Thyroid gland (tissue), 4 donors: ENCODE data around the gene FAM193A. TPM values are rescaled to one million over a fixed set of nuclear protein-coding genes. Genes with fewer than 3 reads are reported as not detected.
A peak's percentile ranks its signal among the peaks of the same experiment; 100 is the strongest.

Source experiments
- DNase-seq, 2 donors: peaks; one replicate each; pipeline ENCODE4 v3.0.0-alpha.2; 2019
- H3K27ac ChIP-seq, 3 donors: fragments of 200-600 bp; sonication (generic); 1 replicate in 2 of 3; 2 replicates in 1 of 3; pipeline ENCODE4 v1.5.1; 2016 to 2019; ENCODE audit warnings: mild to moderate bottlenecking in 1 of 3, moderate library complexity in 1 of 3
- H3K27me3 ChIP-seq: fragments of 200-600 bp; sonication (generic); one replicate; pipeline ENCODE4 v1.5.1; 2019
- H3K36me3 ChIP-seq, 2 donors: fragments of 200-600 bp; sonication (generic); one replicate each; pipeline ENCODE4 v1.5.1; 2016 to 2019
- H3K4me1 ChIP-seq, 2 donors: fragments of 200-600 bp; sonication (generic); one replicate each; pipeline ENCODE4 v1.5.1; 2017 to 2019
- H3K4me3 ChIP-seq, 3 donors: fragments of 200-600 bp; sonication (generic); replicated peaks in 1 of 3; 1 replicate in 2 of 3; 2 replicates in 1 of 3; pipeline ENCODE4 v1.5.1; 2016; ENCODE audit warnings: mild to moderate bottlenecking in 1 of 3
- H3K9me3 ChIP-seq: fragments of 200-600 bp; sonication (generic); one replicate; pipeline ENCODE4 v1.5.1; 2017
- POLR2A ChIP-seq, 2 donors: fragments of 450-650 bp; IDR thresholded peaks; one replicate each; pipeline ENCODE4 v1.6.1; 2017; ENCODE audit warnings: antibody characterized with exemption in 2 of 2, mild to moderate bottlenecking in 2 of 2, moderate library complexity in 1 of 2
- WGBS, 2 donors: methylation state at CpG; one replicate each; pipeline ENCODE4 v1.1.5; 2017; 5-methylcytosine and 5-hydroxymethylcytosine counted together
- intact Hi-C: fragments of 100-400 bp; cut with DNase I; formaldehyde crosslinking; loops from one replicate; pipeline ENCODE4 v1.15.1; 2023
- total RNA-seq, 4 donors: library from RNA; depleted of rRNA; stranded (reverse); fragments of >200 nt; gene quantifications; one replicate each; pipeline ENCODE4 v1.2.3, GENCODE V29; 2016
- TF ChIP-seq, protein P1 (sequence below), 6 experiments: fragments of 200-600 bp in 3 of 6; fragments of 450-650 bp in 3 of 6; sonication (generic) in 3 of 6; IDR thresholded peaks; one replicate each; pipeline ENCODE4 v1.5.1; 2016 to 2019; ENCODE audit warnings: antibody characterized with exemption in 6 of 6, mild to moderate bottlenecking in 2 of 6, inconsistent platforms in 1 of 6, moderate library complexity in 1 of 6

FAM193A gene
- total RNA-seq, 4 donors from 2014 or later: 22.4 to 36.7 (median 30.3) TPM

DNA sequence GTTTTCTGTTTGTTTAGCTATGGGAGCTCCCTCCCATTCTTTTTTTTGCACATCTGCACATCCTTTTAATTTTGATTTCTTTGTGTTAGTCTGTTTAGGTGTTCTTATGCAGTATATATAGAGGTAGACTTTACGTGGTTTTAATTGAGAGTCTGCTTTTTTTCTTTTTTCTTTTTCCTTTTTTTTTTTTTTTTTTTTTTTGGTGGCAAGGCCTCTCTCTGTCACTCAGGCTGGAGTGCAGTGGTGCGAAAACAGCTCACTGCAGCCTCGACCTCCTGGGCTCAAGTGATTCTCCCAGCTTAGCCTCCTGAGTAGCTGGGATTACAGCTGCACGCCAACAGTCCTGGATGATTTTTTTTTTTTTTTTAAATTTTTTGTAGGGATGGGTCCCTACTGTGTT, 68.2 kb downstream of the FAM193A start:
- peaks cover 8 to 21% of the 10 kb centered on the region in 2 donors for H3K4me1 ChIP-seq
- no peak for DNase-seq
- intact Hi-C loops: no loop called here
- TF ChIP-seq POLR2A (IDR thresholded peaks at IDR 0.05): no peak
- TF ChIP-seq, protein P1, sequence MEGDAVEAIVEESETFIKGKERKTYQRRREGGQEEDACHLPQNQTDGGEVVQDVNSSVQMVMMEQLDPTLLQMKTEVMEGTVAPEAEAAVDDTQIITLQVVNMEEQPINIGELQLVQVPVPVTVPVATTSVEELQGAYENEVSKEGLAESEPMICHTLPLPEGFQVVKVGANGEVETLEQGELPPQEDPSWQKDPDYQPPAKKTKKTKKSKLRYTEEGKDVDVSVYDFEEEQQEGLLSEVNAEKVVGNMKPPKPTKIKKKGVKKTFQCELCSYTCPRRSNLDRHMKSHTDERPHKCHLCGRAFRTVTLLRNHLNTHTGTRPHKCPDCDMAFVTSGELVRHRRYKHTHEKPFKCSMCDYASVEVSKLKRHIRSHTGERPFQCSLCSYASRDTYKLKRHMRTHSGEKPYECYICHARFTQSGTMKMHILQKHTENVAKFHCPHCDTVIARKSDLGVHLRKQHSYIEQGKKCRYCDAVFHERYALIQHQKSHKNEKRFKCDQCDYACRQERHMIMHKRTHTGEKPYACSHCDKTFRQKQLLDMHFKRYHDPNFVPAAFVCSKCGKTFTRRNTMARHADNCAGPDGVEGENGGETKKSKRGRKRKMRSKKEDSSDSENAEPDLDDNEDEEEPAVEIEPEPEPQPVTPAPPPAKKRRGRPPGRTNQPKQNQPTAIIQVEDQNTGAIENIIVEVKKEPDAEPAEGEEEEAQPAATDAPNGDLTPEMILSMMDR (IDR thresholded peaks at IDR 0.05): no peak
- no peaks in the 10 kb centered on the region for H3K36me3 ChIP-seq
- 76 to 80% methylated on average over 4 of the region's 4 CpGs for WGBS, 2 donors
- no peak overlapping the region for H3K27ac ChIP-seq
- no peaks in the 10 kb centered on the region for H3K27me3 ChIP-seq
- no peak overlapping the region for H3K4me3 ChIP-seq
- H3K9me3 ChIP-seq: no peaks in the 10 kb centered on the region

DNA sequence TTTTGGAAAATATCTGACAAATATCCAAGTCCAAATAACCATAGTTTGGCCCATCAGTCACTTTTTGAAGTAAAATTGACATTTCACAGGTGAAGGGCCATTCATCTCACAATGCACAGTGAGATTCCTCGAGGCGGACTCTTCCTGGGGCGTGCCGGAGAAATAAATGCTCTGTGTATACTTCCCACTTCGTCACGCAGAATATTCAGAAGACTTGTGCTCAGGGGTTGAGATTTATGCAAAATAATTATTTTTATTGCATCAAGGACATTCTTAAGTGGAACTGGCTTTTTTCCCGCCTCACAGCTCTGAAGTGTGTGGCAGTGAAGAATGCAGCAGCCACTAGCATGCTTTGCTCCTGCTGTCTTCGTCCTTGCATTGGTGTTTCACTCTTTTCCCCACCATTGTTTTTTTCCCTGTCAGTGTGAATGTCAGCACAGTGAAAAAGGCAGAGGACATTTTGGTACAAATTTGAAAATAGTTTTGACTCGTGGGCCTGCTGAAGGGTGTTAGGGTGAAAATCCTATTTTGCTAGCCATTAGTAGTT, 70.6 kb downstream of the FAM193A start:
- Histone ChIP-seq H3K27me3 (no peaks in the 10 kb centered on the region), H3K27ac (no peak overlapping the region), H3K4me3 (no peak overlapping the region), H3K36me3 (no peaks in the 10 kb centered on the region), H3K4me1 (peaks cover 8 to 16% of the 10 kb centered on the region in 2 donors), H3K9me3 (no peaks in the 10 kb centered on the region)
- peak; percentile 30 to 32 for DNase-seq
- TF ChIP-seq POLR2A (IDR thresholded peaks at IDR 0.05): no peak
- TF ChIP-seq, protein P1 (IDR thresholded peaks at IDR 0.05): no peak
- intact Hi-C loops: no loop called here
- WGBS, 2 donors: 42 to 43% methylated on average over 9 of the region's 9 CpGs

DNA sequence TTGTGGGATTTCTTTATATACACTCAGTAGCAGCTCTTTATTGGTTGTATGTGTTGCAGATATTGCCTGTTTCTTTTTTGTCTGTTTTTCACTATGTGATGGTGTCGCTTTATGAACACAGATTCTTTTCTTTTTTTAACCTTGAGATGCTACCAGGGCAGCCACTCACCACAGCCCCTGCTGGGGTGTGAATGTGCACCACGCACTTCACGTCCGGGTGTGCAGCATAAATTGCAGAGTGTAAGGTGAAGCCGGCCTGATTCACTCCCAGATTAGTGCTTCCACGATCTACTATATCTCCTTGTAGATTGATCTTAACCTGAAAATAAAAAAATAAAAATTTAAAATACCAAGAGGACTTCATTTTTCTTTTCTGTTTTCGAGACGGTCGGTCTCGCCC, 71.4 kb downstream of the FAM193A start:
- Histone ChIP-seq H3K27me3 (no peaks in the 10 kb centered on the region), H3K9me3 (no peaks in the 10 kb centered on the region), H3K27ac (no peak overlapping the region), H3K36me3 (no peaks in the 10 kb centered on the region), H3K4me1 (peaks cover 8 to 16% of the 10 kb centered on the region in 2 donors), H3K4me3 (no peak overlapping the region)
- TF ChIP-seq, protein P1 (IDR thresholded peaks at IDR 0.05): no peak
- TF ChIP-seq POLR2A (IDR thresholded peaks at IDR 0.05): no peak
- intact Hi-C loops: no loop called here
- 94 to 96% methylated on average over 10 of the region's 10 CpGs for WGBS, 2 donors
- DNase-seq: no peak

DNA sequence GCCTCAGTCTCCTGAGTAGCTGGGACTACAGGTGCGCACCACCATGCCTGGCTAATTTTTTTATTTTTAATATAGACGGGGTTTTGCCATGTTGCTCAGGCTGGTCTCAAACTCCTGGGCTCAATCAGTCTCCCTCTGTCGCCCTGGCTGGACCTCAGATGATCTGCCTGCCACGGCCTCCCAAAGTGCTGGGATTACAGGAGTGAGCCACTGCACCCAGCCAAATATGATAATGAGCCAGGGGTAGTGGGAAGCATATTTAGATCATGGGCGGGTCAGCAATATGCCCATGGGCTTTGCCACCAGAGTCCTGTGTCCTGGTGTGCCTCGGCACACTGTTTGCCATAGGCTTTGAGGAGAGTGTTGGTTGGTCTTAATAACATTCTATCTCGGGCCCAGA, 71.8 kb downstream of the FAM193A start:
- no peaks in the 10 kb centered on the region for H3K9me3 ChIP-seq
- no peaks in the 10 kb centered on the region for H3K27me3 ChIP-seq
- no peak overlapping the region for H3K4me3 ChIP-seq
- TF ChIP-seq, protein P1 (IDR thresholded peaks at IDR 0.05): no peak
- no peak for TF ChIP-seq POLR2A (IDR thresholded peaks at IDR 0.05)
- DNase-seq: no peak
- H3K4me1 ChIP-seq: peaks cover 8 to 16% of the 10 kb centered on the region in 2 donors
- H3K36me3 ChIP-seq: no peaks in the 10 kb centered on the region
- WGBS, 2 donors: 89 to 91% methylated on average over 7 of the region's 7 CpGs
- intact Hi-C loops: no loop called here
- no peak overlapping the region for H3K27ac ChIP-seq

DNA sequence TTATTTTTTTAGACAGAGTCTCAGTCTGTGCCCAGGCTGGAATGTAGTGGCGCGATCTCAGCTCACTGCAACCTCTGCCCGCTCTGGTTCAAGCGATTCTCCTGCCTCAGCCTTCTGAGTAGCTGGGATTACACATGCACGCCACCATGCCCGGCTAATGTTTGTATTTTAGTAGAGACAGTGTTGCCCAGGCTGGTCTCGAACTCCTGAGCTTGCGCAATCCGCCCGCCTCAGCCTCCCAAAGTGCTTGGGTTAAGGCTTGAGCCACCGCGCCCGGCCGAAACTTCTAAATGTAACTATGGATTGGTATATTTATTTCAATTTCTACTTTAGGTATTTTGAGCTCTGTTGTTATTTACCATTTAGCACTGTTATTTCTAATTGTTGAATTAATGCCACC, 79.4 kb downstream of the FAM193A start:
- Histone ChIP-seq H3K4me1 (peaks cover 0 to 7% of the 10 kb centered on the region in 2 donors), H3K27ac (no peak overlapping the region), H3K36me3 (no peaks in the 10 kb centered on the region), H3K9me3 (no peaks in the 10 kb centered on the region), H3K27me3 (no peaks in the 10 kb centered on the region), H3K4me3 (no peak overlapping the region)
- intact Hi-C loops: no loop called here
- no peak for DNase-seq
- WGBS, 2 donors: 95 to 98% methylated on average over 14 of the region's 14 CpGs
- TF ChIP-seq, protein P1 (IDR thresholded peaks at IDR 0.05): no peak
- TF ChIP-seq POLR2A (IDR thresholded peaks at IDR 0.05): no peak
